Measurements from ENCODE around the gene ZNF214. TPM values are rescaled to one million over a fixed set of nuclear protein-coding genes. Genes with fewer than 3 reads are reported as not detected.

The ZNF214 gene
- total and polyA plus RNA-seq, 2 experiments from 2014 or later: 1.3 to 2.4 TPM

- no peak overlapping the region for H3K9ac ChIP-seq
- 0% methylated on average over 1 of the region's 1 CpG for WGBS, 2 experiments (ENCODE audit: low coverage in 1 of 2, low lambda C conversion rate in 2 of 2, missing lambda C conversion rate in 2 of 2)
- no peaks in the 10 kb centered on the region for H3K9me3 ChIP-seq (ENCODE audit: low read depth)
- H3K9me2 ChIP-seq (ENCODE audit: insufficient read depth): no peaks in the 10 kb centered on the region
- H3F3A ChIP-seq (ENCODE audit: insufficient read depth): no peaks in the 10 kb centered on the region
- in situ Hi-C loops (cut with MboI): no loop called here
- H3K4me3 ChIP-seq: no peak overlapping the region
- no peak overlapping the region for H2AFZ ChIP-seq
- H3K27me3 ChIP-seq (replicated peaks; ENCODE audit: insufficient read depth): no peaks in the 10 kb centered on the region
- H3K4me2 ChIP-seq (ENCODE audit: unreplicated experiment): no peak overlapping the region
- no peak for DNase-seq
- H3K79me2 ChIP-seq (ENCODE audit: insufficient read depth): no peaks in the 10 kb centered on the region
- no peaks in the 10 kb centered on the region for H3K36me3 ChIP-seq (ENCODE audit: low read depth)
- H3K4me1 ChIP-seq (ENCODE audit: insufficient read depth): no peaks in the 10 kb centered on the region
- H4K20me1 ChIP-seq (ENCODE audit: insufficient read depth): no peaks in the 10 kb centered on the region
- TF ChIP-seq EZH2 (IDR thresholded peaks at IDR 0.05; ENCODE audit: insufficient read depth, poor library complexity, severe bottlenecking) (no peak), EZH2phosphoT487 (IDR thresholded peaks at IDR 0.05; ENCODE audit: insufficient read depth, low read depth) (no peak)
- no peak overlapping the region for H3K27ac ChIP-seq
Observed at GRCh38 chr11:7032692-7033091, 12.5 kb upstream of the ZNF214 start.

GRCh38 chr11:7031471-7031871 lies 11.3 kb upstream of the ZNF214 start:
- no peaks in the 10 kb centered on the region for H3K9me3 ChIP-seq (ENCODE audit: low read depth)
- no peak for DNase-seq
- H3K79me2 ChIP-seq (ENCODE audit: insufficient read depth): no peaks in the 10 kb centered on the region
- H3K27ac ChIP-seq: no peak overlapping the region
- H3K9ac ChIP-seq: no peak overlapping the region
- TF ChIP-seq EZH2 (IDR thresholded peaks at IDR 0.05; ENCODE audit: insufficient read depth, poor library complexity, severe bottlenecking): no peak
- no peak for TF ChIP-seq EZH2phosphoT487 (IDR thresholded peaks at IDR 0.05; ENCODE audit: insufficient read depth, low read depth)
- H3K4me1 ChIP-seq (ENCODE audit: insufficient read depth): no peaks in the 10 kb centered on the region
- H3K9me2 ChIP-seq (ENCODE audit: insufficient read depth): no peaks in the 10 kb centered on the region
- in situ Hi-C loops (cut with MboI): no loop called here
- H3K4me3 ChIP-seq: no peak overlapping the region
- 45% methylated on average over 11 of the region's 11 CpGs for WGBS, 2 experiments (ENCODE audit: low coverage in 1 of 2, low lambda C conversion rate in 2 of 2, missing lambda C conversion rate in 2 of 2)
- no peak overlapping the region for H3K4me2 ChIP-seq (ENCODE audit: unreplicated experiment)
- no peak overlapping the region for H2AFZ ChIP-seq
- no peaks in the 10 kb centered on the region for H3K36me3 ChIP-seq (ENCODE audit: low read depth)
- no peaks in the 10 kb centered on the region for H4K20me1 ChIP-seq (ENCODE audit: insufficient read depth)
- H3K27me3 ChIP-seq (replicated peaks; ENCODE audit: insufficient read depth): no peaks in the 10 kb centered on the region
- H3F3A ChIP-seq (ENCODE audit: insufficient read depth): no peaks in the 10 kb centered on the region

GRCh38 chr11:7030836-7031235 lies 10.7 kb upstream of the ZNF214 start:
- H3F3A ChIP-seq (ENCODE audit: insufficient read depth): no peaks in the 10 kb centered on the region
- no peak overlapping the region for H3K4me2 ChIP-seq (ENCODE audit: unreplicated experiment)
- in situ Hi-C loops (cut with MboI): no loop called here
- H3K9me2 ChIP-seq (ENCODE audit: insufficient read depth): no peaks in the 10 kb centered on the region
- no peaks in the 10 kb centered on the region for H3K79me2 ChIP-seq (ENCODE audit: insufficient read depth)
- no peaks in the 10 kb centered on the region for H3K27me3 ChIP-seq (replicated peaks; ENCODE audit: insufficient read depth)
- WGBS, 2 experiments (ENCODE audit: low coverage in 1 of 2, low lambda C conversion rate in 2 of 2, missing lambda C conversion rate in 2 of 2): 86 to 88% methylated on average over 16 of the region's 16 CpGs
- TF ChIP-seq EZH2phosphoT487 (IDR thresholded peaks at IDR 0.05; ENCODE audit: insufficient read depth, low read depth) (no peak), EZH2 (IDR thresholded peaks at IDR 0.05; ENCODE audit: insufficient read depth, poor library complexity, severe bottlenecking) (no peak)
- H3K27ac ChIP-seq: no peak overlapping the region
- no peak overlapping the region for H3K4me3 ChIP-seq
- no peak overlapping the region for H3K9ac ChIP-seq
- H4K20me1 ChIP-seq (ENCODE audit: insufficient read depth): no peaks in the 10 kb centered on the region
- no peak for DNase-seq
- no peaks in the 10 kb centered on the region for H3K36me3 ChIP-seq (ENCODE audit: low read depth)
- no peak overlapping the region for H2AFZ ChIP-seq
- no peaks in the 10 kb centered on the region for H3K9me3 ChIP-seq (ENCODE audit: low read depth)
- no peaks in the 10 kb centered on the region for H3K4me1 ChIP-seq (ENCODE audit: insufficient read depth)

GRCh38 chr11:7028141-7028540 lies 8.0 kb upstream of the ZNF214 start:
- H3K4me3 ChIP-seq: no peak overlapping the region
- H3K36me3 ChIP-seq (ENCODE audit: low read depth): no peaks in the 10 kb centered on the region
- H3K27ac ChIP-seq: no peak overlapping the region
- no peaks in the 10 kb centered on the region for H3K9me2 ChIP-seq (ENCODE audit: insufficient read depth)
- H3F3A ChIP-seq (ENCODE audit: insufficient read depth): no peaks in the 10 kb centered on the region
- no peak overlapping the region for H2AFZ ChIP-seq
- no peak for DNase-seq
- in situ Hi-C loops (cut with MboI): no loop called here
- no peak overlapping the region for H3K4me2 ChIP-seq (ENCODE audit: unreplicated experiment)
- no peak overlapping the region for H3K9ac ChIP-seq
- H3K4me1 ChIP-seq (ENCODE audit: insufficient read depth): no peaks in the 10 kb centered on the region
- no peaks in the 10 kb centered on the region for H4K20me1 ChIP-seq (ENCODE audit: insufficient read depth)
- no peaks in the 10 kb centered on the region for H3K9me3 ChIP-seq (ENCODE audit: low read depth)
- TF ChIP-seq EZH2 (IDR thresholded peaks at IDR 0.05; ENCODE audit: insufficient read depth, poor library complexity, severe bottlenecking): no peak
- no peak for TF ChIP-seq EZH2phosphoT487 (IDR thresholded peaks at IDR 0.05; ENCODE audit: insufficient read depth, low read depth)
- no peaks in the 10 kb centered on the region for H3K79me2 ChIP-seq (ENCODE audit: insufficient read depth)
- H3K27me3 ChIP-seq (replicated peaks; ENCODE audit: insufficient read depth): no peaks in the 10 kb centered on the region
- WGBS, 2 experiments (ENCODE audit: low coverage in 1 of 2, low lambda C conversion rate in 2 of 2, missing lambda C conversion rate in 2 of 2): 86% methylated on average over 3 of the region's 3 CpGs

- Histone ChIP-seq H3K36me3 (ENCODE audit: low read depth) (no peaks in the 10 kb centered on the region), H2AFZ (peak overlapping the region; percentile 94; the same call in 1 of the 2 replicates), H3K9ac (no peak overlapping the region), H3K9me2 (ENCODE audit: insufficient read depth) (no peaks in the 10 kb centered on the region), H3K79me2 (ENCODE audit: insufficient read depth) (peaks cover 8% of the 10 kb centered on the region; the same call in 1 of the 2 replicates), H3K9me3 (ENCODE audit: low read depth) (no peaks in the 10 kb centered on the region), H3K4me2 (ENCODE audit: unreplicated experiment) (no peak overlapping the region), H3K27me3 (replicated peaks; ENCODE audit: insufficient read depth) (no peaks in the 10 kb centered on the region), H3K4me3 (no peak overlapping the region), H3K4me1 (ENCODE audit: insufficient read depth) (peaks cover 5% of the 10 kb centered on the region), H4K20me1 (ENCODE audit: insufficient read depth) (no peaks in the 10 kb centered on the region), H3K27ac (no peak overlapping the region), H3F3A (ENCODE audit: insufficient read depth) (no peaks in the 10 kb centered on the region)
- TF ChIP-seq EZH2phosphoT487 (IDR thresholded peaks at IDR 0.05; ENCODE audit: insufficient read depth, low read depth): no peak
- TF ChIP-seq EZH2 (IDR thresholded peaks at IDR 0.05; ENCODE audit: insufficient read depth, poor library complexity, severe bottlenecking): no peak
- 90 to 92% methylated on average over 5 of the region's 5 CpGs for WGBS, 2 experiments (ENCODE audit: low coverage in 1 of 2, low lambda C conversion rate in 2 of 2, missing lambda C conversion rate in 2 of 2)
- no peak for DNase-seq
- in situ Hi-C loops (cut with MboI): no loop called here
Observed at GRCh38 chr11:7021318-7021717, 1.2 kb upstream of the ZNF214 start.
